ENCODE data around the gene CCDC107.

Gene CCDC107

GRCh38 chr9:35674025-35674361 lies 15.9 kb downstream of the CCDC107 start:
- H3K4me3 ChIP-seq (replicated peaks; ENCODE audit: low read depth, low read length) = no peak overlapping the region
- no peak for DNase-seq (ENCODE audit: low read depth)
- no peak for TF ChIP-seq CTCF (IDR thresholded peaks at IDR 0.05; ENCODE audit: low read length, missing control alignments)

GRCh38 chr9:35675204-35675603 lies 17.1 kb downstream of the CCDC107 start:
- peak overlapping the region; percentile 54 for H3K4me3 ChIP-seq (replicated peaks; ENCODE audit: low read depth, low read length)
- TF ChIP-seq CTCF (IDR thresholded peaks at IDR 0.05; ENCODE audit: low read length, missing control alignments) = no peak
- no peak for DNase-seq (ENCODE audit: low read depth)

- DNase-seq (ENCODE audit: low read depth) = no peak
- no peak for TF ChIP-seq CTCF (IDR thresholded peaks at IDR 0.05; ENCODE audit: low read length, missing control alignments)
- H3K4me3 ChIP-seq (replicated peaks; ENCODE audit: low read depth, low read length) = peak overlapping the region; percentile 54
Measured at GRCh38 chr9:35675732-35676392, 17.8 kb downstream of the CCDC107 start.

- no peak overlapping the region for H3K4me3 ChIP-seq (replicated peaks; ENCODE audit: low read depth, low read length)
- no peak for TF ChIP-seq CTCF (IDR thresholded peaks at IDR 0.05; ENCODE audit: low read length, missing control alignments)
- DNase-seq (ENCODE audit: low read depth) = no peak
Measured at GRCh38 chr9:35679091-35679490, 21.0 kb downstream of the CCDC107 start.

- H3K4me3 ChIP-seq (replicated peaks; ENCODE audit: low read depth, low read length) = no peak overlapping the region
- TF ChIP-seq CTCF (IDR thresholded peaks at IDR 0.05; ENCODE audit: low read length, missing control alignments) = no peak
- DNase-seq (ENCODE audit: low read depth) = no peak
Measured at GRCh38 chr9:35679766-35680330, 21.8 kb downstream of the CCDC107 start.

- peak; percentile 65 for DNase-seq (ENCODE audit: low read depth)
- no peak for TF ChIP-seq CTCF (IDR thresholded peaks at IDR 0.05; ENCODE audit: low read length, missing control alignments)
- no peak overlapping the region for H3K4me3 ChIP-seq (replicated peaks; ENCODE audit: low read depth, low read length)
Measured at GRCh38 chr9:35680331-35681105, 22.4 kb downstream of the CCDC107 start.

Data from fibroblast of pulmonary artery (primary cell).